22Rv1 (cell line): ENCODE results near the gene MYO19.
A peak's percentile ranks its signal among the peaks of the same experiment; 100 is the strongest.
"Not testable (repeated sequence)": the region's sequence is repeated elsewhere in the genome, so short reads cannot be mapped to it uniquely, and the experiment has no call there.

Source experiments
- H3K27ac ChIP-seq: fragments of 450-650 bp; 2 replicates; pipeline ENCODE4 v1.5.1; 2017
- CTCF ChIP-seq: fragments of 450-650 bp; IDR thresholded peaks from 2 replicates; pipeline ENCODE4 v1.5.1; 2017; ENCODE audit warnings: mild to moderate bottlenecking
- ZFX ChIP-seq: fragments of 450-650 bp; IDR thresholded peaks from 2 replicates; pipeline ENCODE4 v1.6.1; 2017; ENCODE audit warnings: antibody characterized with exemption, borderline replicate concordance

The MYO19 gene

GRCh38 chr17:36485805-36486203 is 48.9 kb downstream of the MYO19 start:
- peak overlapping the region; percentile 72 for H3K27ac ChIP-seq
- TF ChIP-seq ZFX (no peak), CTCF (no peak)

- no peak for TF ChIP-seq CTCF
- no peak for TF ChIP-seq ZFX
- no peak overlapping the region for H3K27ac ChIP-seq
Observed at GRCh38 chr17:36485027-36485426, 49.6 kb downstream of the MYO19 start.

GRCh38 chr17:36484021-36484420 is 50.6 kb downstream of the MYO19 start:
- H3K27ac ChIP-seq = not testable (repeated sequence)

- H3K27ac ChIP-seq = no peak overlapping the region
- TF ChIP-seq ZFX (no peak), CTCF (peak; percentile 98)
Observed at GRCh38 chr17:36482611-36483504, 51.8 kb downstream of the MYO19 start.

- TF ChIP-seq CTCF (no peak), ZFX (no peak)
- no peak overlapping the region for H3K27ac ChIP-seq
Observed at GRCh38 chr17:36481829-36482228, 52.8 kb downstream of the MYO19 start.

- no peak for TF ChIP-seq CTCF
- no peak for TF ChIP-seq ZFX
Observed at GRCh38 chr17:36475346-36475970, 59.2 kb downstream of the MYO19 start.

GRCh38 chr17:36474571-36474970 is 60.1 kb downstream of the MYO19 start:
- TF ChIP-seq ZFX (no peak), CTCF (no peak)
- H3K27ac ChIP-seq = no peak overlapping the region

More at GRCh38 chr17:36475346-36475970, 59.2 kb downstream of the MYO19 start:
- no peak overlapping the region for H3K27ac ChIP-seq
